H1 (cell line): ENCODE data around the gene GRK5. TPM values are rescaled to one million over a fixed set of nuclear protein-coding genes. Genes with fewer than 3 reads are reported as not detected.

Source experiments
- BRCA1 ChIP-seq: IDR thresholded peaks from 2 replicates; pipeline ENCODE4 v1.6.1; 2012; ENCODE audit warnings: low read depth, low read length, improper control_type of control experiment
- CHD1 ChIP-seq: IDR thresholded peaks from 2 replicates; pipeline ENCODE4 v1.6.1; 2012; ENCODE audit warnings: low read depth, low read length, improper control_type of control experiment
- CHD2 ChIP-seq: IDR thresholded peaks from 2 replicates; pipeline ENCODE4 v1.6.1; 2012; ENCODE audit warnings: low read length, improper control_type of control experiment
- JUN ChIP-seq: IDR thresholded peaks from 2 replicates; pipeline ENCODE4 v1.6.1; 2011; ENCODE audit warnings: low read depth, mild to moderate bottlenecking, improper control_type of control experiment, low read length
- JUND ChIP-seq: IDR thresholded peaks from 2 replicates; pipeline ENCODE4 v1.6.1; 2011; ENCODE audit warnings: mild to moderate bottlenecking, improper control_type of control experiment, low read length
- TBP ChIP-seq: IDR thresholded peaks from 2 replicates; pipeline ENCODE4 v1.6.1; 2011; ENCODE audit warnings: low read depth, low read length, improper control_type of control experiment
- USF2 ChIP-seq: IDR thresholded peaks from 2 replicates; pipeline ENCODE4 v1.6.1; 2011; ENCODE audit warnings: low read length, improper control_type of control experiment
- polyA plus RNA-seq, 7 experiments: library from polyadenylated mRNA; depleted of rRNA in 3 of 7; stranded (reverse) in 5 of 7; unstranded in 2 of 7; fragments of >200 nt in 5 of 7; fragments of 200-250 nt in 2 of 7; gene quantifications; 1 replicate in 5 of 7; 2 replicates in 1 of 7; 4 replicates in 1 of 7; pipeline versions ENCODE4 v1.2.1 to v1.2.3, GENCODE V29; 2011 to 2013; ENCODE audit warnings: missing spikeins in 2 of 7, mixed read lengths in 2 of 7
- total RNA-seq: library from RNA; stranded (reverse); fragmentation: NEBNext Ultra II Directional; extraction: Animal tissue kit (Norgen Biotek cat#: 25700); gene quantifications from 2 replicates; pipeline ENCODE4 v1.2.1, GENCODE V29; 2021

The GRK5 gene
- total and polyA plus RNA-seq, 2 of the 8 experiments (the other 6 are each of a cell fraction or from before 2014, with no cell fraction given): 0.54 to 2.5 TPM

- no peak for TF ChIP-seq USF2
- TF ChIP-seq JUN: no peak
- TF ChIP-seq CHD1: no peak
- no peak for TF ChIP-seq JUND
- TF ChIP-seq TBP: no peak
- TF ChIP-seq BRCA1: no peak
- no peak for TF ChIP-seq CHD2
Observed at GRCh38 chr10:119205894-119206602, 1.3 kb upstream of the GRK5 start (continued).
